HFF-Myc (cell line): ENCODE measurements around the gene MOV10.

Source experiments
- DNase-seq: peaks from one replicate; pipeline ENCODE4 v3.0.0-alpha.2; 2011; ENCODE audit warnings: low read depth; ENCODE audit errors: extremely low read depth
- H3K4me3 ChIP-seq: replicated peaks from 2 replicates; pipeline ENCODE4 v1.5.1; 2011; ENCODE audit warnings: low read depth, mild to moderate bottlenecking, control low read depth, low read length
- TF ChIP-seq, protein P1 (sequence below): IDR thresholded peaks from 2 replicates; pipeline ENCODE4 v1.5.1; 2012; ENCODE audit warnings: mild to moderate bottlenecking, low read depth, low read length, control low read depth; ENCODE audit errors: missing control alignments

Gene MOV10

DNA sequence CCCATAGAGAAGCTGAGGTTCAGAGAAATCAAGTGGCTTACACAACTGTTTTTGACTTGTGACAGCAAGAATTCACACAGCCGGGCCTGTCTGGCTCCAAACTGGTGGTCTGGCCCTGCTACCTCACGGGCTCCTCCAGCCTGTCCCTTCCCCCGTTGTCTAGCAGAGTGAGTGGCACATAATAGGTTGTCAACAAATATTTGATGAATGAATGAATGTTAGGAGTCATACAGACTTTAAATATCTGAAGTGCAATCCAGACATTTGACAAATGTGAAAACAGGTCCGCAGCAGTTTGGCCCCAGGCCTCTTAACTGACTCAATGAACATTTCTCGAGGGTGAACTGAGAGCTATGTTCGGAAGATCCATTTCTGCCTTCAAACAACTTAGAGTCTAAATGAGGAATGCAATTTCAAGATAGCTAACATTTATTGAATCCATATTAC, 33.6 kb downstream of the MOV10 start:
- no peak overlapping the region for H3K4me3 ChIP-seq
- no peak for DNase-seq
- TF ChIP-seq, protein P1, sequence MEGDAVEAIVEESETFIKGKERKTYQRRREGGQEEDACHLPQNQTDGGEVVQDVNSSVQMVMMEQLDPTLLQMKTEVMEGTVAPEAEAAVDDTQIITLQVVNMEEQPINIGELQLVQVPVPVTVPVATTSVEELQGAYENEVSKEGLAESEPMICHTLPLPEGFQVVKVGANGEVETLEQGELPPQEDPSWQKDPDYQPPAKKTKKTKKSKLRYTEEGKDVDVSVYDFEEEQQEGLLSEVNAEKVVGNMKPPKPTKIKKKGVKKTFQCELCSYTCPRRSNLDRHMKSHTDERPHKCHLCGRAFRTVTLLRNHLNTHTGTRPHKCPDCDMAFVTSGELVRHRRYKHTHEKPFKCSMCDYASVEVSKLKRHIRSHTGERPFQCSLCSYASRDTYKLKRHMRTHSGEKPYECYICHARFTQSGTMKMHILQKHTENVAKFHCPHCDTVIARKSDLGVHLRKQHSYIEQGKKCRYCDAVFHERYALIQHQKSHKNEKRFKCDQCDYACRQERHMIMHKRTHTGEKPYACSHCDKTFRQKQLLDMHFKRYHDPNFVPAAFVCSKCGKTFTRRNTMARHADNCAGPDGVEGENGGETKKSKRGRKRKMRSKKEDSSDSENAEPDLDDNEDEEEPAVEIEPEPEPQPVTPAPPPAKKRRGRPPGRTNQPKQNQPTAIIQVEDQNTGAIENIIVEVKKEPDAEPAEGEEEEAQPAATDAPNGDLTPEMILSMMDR, result no peak

DNA sequence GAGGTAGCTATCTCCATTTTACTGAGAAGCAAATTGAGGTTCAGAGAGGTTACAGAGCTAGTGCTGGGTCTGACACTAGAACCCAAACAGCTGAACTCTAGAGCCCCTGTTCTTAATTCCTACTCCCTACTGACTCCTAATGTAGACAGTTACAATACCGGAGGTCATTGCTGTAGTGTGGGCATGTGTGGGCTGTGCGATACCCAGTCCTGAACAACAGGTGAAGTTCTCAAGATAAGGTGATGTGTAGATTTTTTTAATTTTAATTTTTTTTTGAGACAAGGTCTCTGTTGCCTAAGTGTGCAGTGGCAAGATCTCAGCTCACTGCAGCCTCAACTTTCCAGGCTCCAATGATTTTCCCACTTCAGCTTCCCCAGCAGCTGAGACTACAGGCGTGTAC, 34.0 kb downstream of the MOV10 start:
- no peak overlapping the region for H3K4me3 ChIP-seq
- TF ChIP-seq, protein P1, result no peak
- no peak for DNase-seq

DNA sequence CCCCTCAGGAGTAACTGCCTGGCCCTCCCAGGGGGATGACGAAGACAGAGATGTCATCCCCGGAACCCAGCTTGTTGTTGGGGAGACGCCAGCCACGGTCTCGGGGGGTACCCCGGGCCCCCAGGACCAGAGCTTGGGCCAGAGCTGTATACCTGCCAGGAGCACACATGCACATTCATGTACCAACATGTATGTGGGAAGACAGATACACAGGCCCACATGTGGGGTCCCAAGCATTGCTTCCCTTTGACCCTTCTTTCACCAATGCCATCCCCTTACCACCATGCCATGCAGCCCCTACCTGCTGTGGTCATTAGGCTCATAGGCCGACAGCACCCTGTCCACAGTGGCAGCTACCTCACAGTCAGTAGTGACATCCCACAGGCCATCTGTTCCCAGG, 35.7 kb downstream of the MOV10 start:
- H3K4me3 ChIP-seq, result no peak overlapping the region
- DNase-seq, result no peak
- TF ChIP-seq, protein P1, result no peak

DNA sequence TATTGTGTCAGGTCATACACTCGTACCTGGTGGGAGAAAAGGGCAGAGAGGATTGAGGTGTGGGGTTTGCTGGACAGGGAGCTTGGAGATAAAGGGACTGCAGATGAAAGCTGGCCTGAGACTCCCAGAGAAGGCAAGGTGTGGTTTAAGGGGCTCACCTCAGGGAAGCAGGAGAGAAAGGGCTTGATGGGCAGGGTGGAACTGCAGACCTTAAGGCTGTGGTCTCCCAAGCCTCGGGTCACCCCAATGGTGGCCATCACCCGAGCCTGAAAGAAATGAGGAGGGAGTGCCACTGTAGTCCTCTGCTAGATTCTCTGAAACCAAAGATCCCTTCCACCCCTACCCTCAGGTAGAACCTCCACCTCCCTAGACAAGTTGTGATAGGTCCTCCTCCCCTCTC, 36.1 kb downstream of the MOV10 start:
- no peak overlapping the region for H3K4me3 ChIP-seq
- DNase-seq, result no peak
- TF ChIP-seq, protein P1, result no peak

DNA sequence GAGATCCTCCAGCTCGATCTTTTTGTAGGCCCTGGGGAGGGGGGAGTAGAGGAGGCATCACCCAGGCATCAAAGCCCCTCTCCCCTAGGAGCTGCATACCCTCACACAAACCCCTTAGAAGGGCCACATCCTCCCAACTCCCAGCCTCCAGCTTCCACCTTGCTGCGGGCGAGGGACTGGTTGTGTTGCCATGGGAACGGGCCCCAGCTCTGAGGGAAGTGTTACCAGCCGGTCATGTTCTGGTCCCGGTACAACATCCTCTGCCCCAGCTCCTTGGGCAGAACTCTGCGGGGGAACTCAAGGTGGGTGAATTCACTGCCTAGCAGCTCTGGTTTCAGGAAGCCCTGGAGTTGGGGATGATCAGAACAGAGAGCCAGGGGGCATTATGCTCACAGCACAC, 36.6 kb downstream of the MOV10 start:
- H3K4me3 ChIP-seq, result no peak overlapping the region
- no peak for DNase-seq
- TF ChIP-seq, protein P1, result no peak

DNA sequence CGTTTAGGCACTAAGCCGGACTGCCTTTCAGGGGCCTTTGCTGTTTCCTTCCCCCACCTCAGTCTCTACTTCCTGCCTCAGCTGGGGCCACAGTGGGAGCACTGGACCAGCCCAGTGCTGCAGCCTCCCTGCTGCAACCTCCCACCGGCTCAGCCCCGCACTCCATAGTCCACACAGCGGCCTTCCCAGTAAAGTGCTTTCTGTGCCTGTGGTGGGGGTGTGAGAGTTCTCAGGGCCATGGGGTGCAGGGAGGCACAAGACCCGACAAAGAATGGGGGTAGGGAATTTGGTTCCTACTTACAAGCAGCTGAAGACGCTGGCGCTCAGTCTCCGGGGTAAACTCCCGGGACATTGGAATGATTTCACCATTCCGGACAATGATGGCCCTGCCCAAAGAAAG, 37.2 kb downstream of the MOV10 start:
- no peak for DNase-seq
- no peak overlapping the region for H3K4me3 ChIP-seq
- TF ChIP-seq, protein P1, result no peak

DNA sequence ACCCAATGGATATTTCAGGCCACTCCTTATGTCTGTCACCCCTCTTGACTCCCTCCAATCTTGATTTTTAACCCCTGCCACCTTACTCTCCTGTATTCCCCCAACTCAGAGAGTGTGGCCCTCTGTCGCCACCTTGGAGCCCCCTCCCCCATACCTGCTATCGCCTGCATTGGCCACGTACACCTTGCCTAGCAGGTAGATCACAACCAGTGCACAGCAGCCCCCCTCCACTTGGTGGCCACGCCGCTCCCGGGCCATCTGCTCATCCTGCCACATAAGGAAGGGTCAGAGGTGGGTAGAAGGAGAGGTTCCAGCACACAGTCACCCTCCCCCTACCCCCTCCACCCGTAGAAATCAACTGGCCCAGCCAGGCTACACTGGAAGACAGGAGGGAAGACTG, 37.7 kb downstream of the MOV10 start:
- H3K4me3 ChIP-seq, result no peak overlapping the region
- DNase-seq, result no peak
- TF ChIP-seq, protein P1, result no peak
